ENCODE measurements around the gene BOLL. TPM values are rescaled to one million over a fixed set of nuclear protein-coding genes. Genes with fewer than 3 reads are reported as not detected.

The BOLL gene
- polyA plus RNA-seq, 1 donor from 2014 or later, result not detected

GRCh38 chr2:197810491-197810890 is 25.4 kb upstream of the BOLL start:
- H4K20me1 ChIP-seq (ENCODE audit: insufficient read depth), result no peaks in the 10 kb centered on the region
- no peak overlapping the region for H2AFZ ChIP-seq (ENCODE audit: low read depth, low read length)
- TF ChIP-seq EZH2 (IDR thresholded peaks at IDR 0.05; ENCODE audit: borderline replicate concordance, insufficient read depth, low read length, poor library complexity, severe bottlenecking) (no peak), SMC3 (conservative IDR thresholded peaks at IDR 0.05; ENCODE audit: poor library complexity) (no peak), RAD21 (conservative IDR thresholded peaks at IDR 0.05) (no peak), POLR2AphosphoS5 (IDR thresholded peaks at IDR 0.05) (no peak), TAF1 (IDR thresholded peaks at IDR 0.05; ENCODE audit: low read depth) (no peak), EP300 (conservative IDR thresholded peaks at IDR 0.05; ENCODE audit: poor library complexity, severe bottlenecking) (no peak), MXI1 (conservative IDR thresholded peaks at IDR 0.05; ENCODE audit: poor library complexity, severe bottlenecking) (no peak)
- TF ChIP-seq, protein P1, sequence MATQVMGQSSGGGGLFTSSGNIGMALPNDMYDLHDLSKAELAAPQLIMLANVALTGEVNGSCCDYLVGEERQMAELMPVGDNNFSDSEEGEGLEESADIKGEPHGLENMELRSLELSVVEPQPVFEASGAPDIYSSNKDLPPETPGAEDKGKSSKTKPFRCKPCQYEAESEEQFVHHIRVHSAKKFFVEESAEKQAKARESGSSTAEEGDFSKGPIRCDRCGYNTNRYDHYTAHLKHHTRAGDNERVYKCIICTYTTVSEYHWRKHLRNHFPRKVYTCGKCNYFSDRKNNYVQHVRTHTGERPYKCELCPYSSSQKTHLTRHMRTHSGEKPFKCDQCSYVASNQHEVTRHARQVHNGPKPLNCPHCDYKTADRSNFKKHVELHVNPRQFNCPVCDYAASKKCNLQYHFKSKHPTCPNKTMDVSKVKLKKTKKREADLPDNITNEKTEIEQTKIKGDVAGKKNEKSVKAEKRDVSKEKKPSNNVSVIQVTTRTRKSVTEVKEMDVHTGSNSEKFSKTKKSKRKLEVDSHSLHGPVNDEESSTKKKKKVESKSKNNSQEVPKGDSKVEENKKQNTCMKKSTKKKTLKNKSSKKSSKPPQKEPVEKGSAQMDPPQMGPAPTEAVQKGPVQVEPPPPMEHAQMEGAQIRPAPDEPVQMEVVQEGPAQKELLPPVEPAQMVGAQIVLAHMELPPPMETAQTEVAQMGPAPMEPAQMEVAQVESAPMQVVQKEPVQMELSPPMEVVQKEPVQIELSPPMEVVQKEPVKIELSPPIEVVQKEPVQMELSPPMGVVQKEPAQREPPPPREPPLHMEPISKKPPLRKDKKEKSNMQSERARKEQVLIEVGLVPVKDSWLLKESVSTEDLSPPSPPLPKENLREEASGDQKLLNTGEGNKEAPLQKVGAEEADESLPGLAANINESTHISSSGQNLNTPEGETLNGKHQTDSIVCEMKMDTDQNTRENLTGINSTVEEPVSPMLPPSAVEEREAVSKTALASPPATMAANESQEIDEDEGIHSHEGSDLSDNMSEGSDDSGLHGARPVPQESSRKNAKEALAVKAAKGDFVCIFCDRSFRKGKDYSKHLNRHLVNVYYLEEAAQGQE (IDR thresholded peaks at IDR 0.05; ENCODE audit: borderline replicate concordance), result no peak
- TF ChIP-seq, protein P2, sequence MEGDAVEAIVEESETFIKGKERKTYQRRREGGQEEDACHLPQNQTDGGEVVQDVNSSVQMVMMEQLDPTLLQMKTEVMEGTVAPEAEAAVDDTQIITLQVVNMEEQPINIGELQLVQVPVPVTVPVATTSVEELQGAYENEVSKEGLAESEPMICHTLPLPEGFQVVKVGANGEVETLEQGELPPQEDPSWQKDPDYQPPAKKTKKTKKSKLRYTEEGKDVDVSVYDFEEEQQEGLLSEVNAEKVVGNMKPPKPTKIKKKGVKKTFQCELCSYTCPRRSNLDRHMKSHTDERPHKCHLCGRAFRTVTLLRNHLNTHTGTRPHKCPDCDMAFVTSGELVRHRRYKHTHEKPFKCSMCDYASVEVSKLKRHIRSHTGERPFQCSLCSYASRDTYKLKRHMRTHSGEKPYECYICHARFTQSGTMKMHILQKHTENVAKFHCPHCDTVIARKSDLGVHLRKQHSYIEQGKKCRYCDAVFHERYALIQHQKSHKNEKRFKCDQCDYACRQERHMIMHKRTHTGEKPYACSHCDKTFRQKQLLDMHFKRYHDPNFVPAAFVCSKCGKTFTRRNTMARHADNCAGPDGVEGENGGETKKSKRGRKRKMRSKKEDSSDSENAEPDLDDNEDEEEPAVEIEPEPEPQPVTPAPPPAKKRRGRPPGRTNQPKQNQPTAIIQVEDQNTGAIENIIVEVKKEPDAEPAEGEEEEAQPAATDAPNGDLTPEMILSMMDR (IDR thresholded peaks at IDR 0.05; ENCODE audit: poor library complexity, severe bottlenecking), result no peak
- H3K9me2 ChIP-seq (ENCODE audit: insufficient read depth, low read length), result no peaks in the 10 kb centered on the region
- no peak overlapping the region for H3K4me3 ChIP-seq (ENCODE audit: low read length)
- H3K4me2 ChIP-seq (ENCODE audit: low read length), result no peak overlapping the region
- peaks cover 15% of the 10 kb centered on the region for H3K27me3 ChIP-seq (ENCODE audit: insufficient read depth, low read depth, low read length)
- no peak overlapping the region for H3K27ac ChIP-seq (ENCODE audit: low read length)
- no peaks in the 10 kb centered on the region for H3F3A ChIP-seq (ENCODE audit: insufficient read depth, low read length, poor library complexity, severe bottlenecking)
- H3K9me3 ChIP-seq (ENCODE audit: low read length), result no peaks in the 10 kb centered on the region
- no peak overlapping the region for H3K9ac ChIP-seq (ENCODE audit: low read length)
- peaks cover 4% of the 10 kb centered on the region for H3K79me2 ChIP-seq (replicated peaks; ENCODE audit: insufficient read depth, low read length)
- no peaks in the 10 kb centered on the region for H3K36me3 ChIP-seq (ENCODE audit: insufficient read depth, low read length)

- Histone ChIP-seq H3K27me3 (ENCODE audit: insufficient read depth, low read depth, low read length) (peaks cover 20% of the 10 kb centered on the region), H3K36me3 (ENCODE audit: insufficient read depth, low read length) (no peaks in the 10 kb centered on the region), H3F3A (ENCODE audit: insufficient read depth, low read length, poor library complexity, severe bottlenecking) (no peaks in the 10 kb centered on the region), H3K27ac (ENCODE audit: low read length) (no peak overlapping the region), H3K9me2 (ENCODE audit: insufficient read depth, low read length) (no peaks in the 10 kb centered on the region), H3K79me2 (replicated peaks; ENCODE audit: insufficient read depth, low read length) (peaks cover 4% of the 10 kb centered on the region), H3K4me2 (ENCODE audit: low read length) (no peak overlapping the region), H4K20me1 (ENCODE audit: insufficient read depth) (no peaks in the 10 kb centered on the region), H3K4me3 (ENCODE audit: low read length) (no peak overlapping the region), H3K9me3 (ENCODE audit: low read length) (no peaks in the 10 kb centered on the region), H2AFZ (ENCODE audit: low read depth, low read length) (no peak overlapping the region), H3K9ac (ENCODE audit: low read length) (no peak overlapping the region)
- TF ChIP-seq RAD21 (conservative IDR thresholded peaks at IDR 0.05), result no peak
- no peak for TF ChIP-seq POLR2AphosphoS5 (IDR thresholded peaks at IDR 0.05)
- TF ChIP-seq EZH2 (IDR thresholded peaks at IDR 0.05; ENCODE audit: borderline replicate concordance, insufficient read depth, low read length, poor library complexity, severe bottlenecking), result no peak
- TF ChIP-seq, protein P1 (IDR thresholded peaks at IDR 0.05; ENCODE audit: borderline replicate concordance), result no peak
- no peak for TF ChIP-seq MXI1 (conservative IDR thresholded peaks at IDR 0.05; ENCODE audit: poor library complexity, severe bottlenecking)
- TF ChIP-seq TAF1 (IDR thresholded peaks at IDR 0.05; ENCODE audit: low read depth), result no peak
- TF ChIP-seq EP300 (conservative IDR thresholded peaks at IDR 0.05; ENCODE audit: poor library complexity, severe bottlenecking), result no peak
- TF ChIP-seq, protein P2 (IDR thresholded peaks at IDR 0.05; ENCODE audit: poor library complexity, severe bottlenecking), result no peak
- TF ChIP-seq SMC3 (conservative IDR thresholded peaks at IDR 0.05; ENCODE audit: poor library complexity), result no peak
Observed at GRCh38 chr2:197810016-197810415, 24.9 kb upstream of the BOLL start.
